ENCODE measurements around the gene KIF1C. TPM values are rescaled to one million over a fixed set of nuclear protein-coding genes. Genes with fewer than 3 reads are reported as not detected.
A peak's percentile ranks its signal among the peaks of the same experiment; 100 is the strongest.

Gene KIF1C
- total and polyA plus RNA-seq, 9 of the 15 experiments (the other 6 are each of a cell fraction or from before 2014, with no cell fraction given), result 0.38 to 68.4 (median 25.1) TPM

- TF ChIP-seq NKRF (IDR thresholded peaks at IDR 0.05; ENCODE audit: borderline replicate concordance), result no peak
- TF ChIP-seq NEUROD1 (IDR thresholded peaks at IDR 0.05; ENCODE audit: borderline replicate concordance, low read depth, low read length, partially characterized antibody), result peak; percentile 98
- peak; percentile 16 for TF ChIP-seq POLR2B (IDR thresholded peaks at IDR 0.05; ENCODE audit: low read depth, partially characterized antibody)
- no peak for TF ChIP-seq POLR2AphosphoS2 (IDR thresholded peaks at IDR 0.05; ENCODE audit: low read length)
- TF ChIP-seq ZNF431 (CRISPR knock-in tag; IDR thresholded peaks at IDR 0.05), result 0 out of 2 replicates have a peak, but pooled peaks have one; percentile 27
- TF ChIP-seq SREBF2 (CRISPR knock-in tag; IDR thresholded peaks at IDR 0.05), result no peak
- TF ChIP-seq SIN3B (IDR thresholded peaks at IDR 0.05; ENCODE audit: low read depth), result no peak
- TF ChIP-seq EP400 (IDR thresholded peaks at IDR 0.05), result no peak
- no peak for TF ChIP-seq CBX5 (IDR thresholded peaks at IDR 0.05; ENCODE audit: borderline replicate concordance, low read depth)
- no peak for TF ChIP-seq SMARCE1 (IDR thresholded peaks at IDR 0.05)
- no peak for TF ChIP-seq HCFC1 (IDR thresholded peaks at IDR 0.05; ENCODE audit: low read depth, low read length)
- TF ChIP-seq, protein P1, sequence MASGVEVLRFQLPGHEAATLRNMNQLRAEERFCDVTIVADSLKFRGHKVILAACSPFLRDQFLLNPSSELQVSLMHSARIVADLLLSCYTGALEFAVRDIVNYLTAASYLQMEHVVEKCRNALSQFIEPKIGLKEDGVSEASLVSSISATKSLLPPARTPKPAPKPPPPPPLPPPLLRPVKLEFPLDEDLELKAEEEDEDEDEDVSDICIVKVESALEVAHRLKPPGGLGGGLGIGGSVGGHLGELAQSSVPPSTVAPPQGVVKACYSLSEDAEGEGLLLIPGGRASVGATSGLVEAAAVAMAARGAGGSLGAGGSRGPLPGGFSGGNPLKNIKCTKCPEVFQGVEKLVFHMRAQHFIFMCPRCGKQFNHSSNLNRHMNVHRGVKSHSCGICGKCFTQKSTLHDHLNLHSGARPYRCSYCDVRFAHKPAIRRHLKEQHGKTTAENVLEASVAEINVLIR (CRISPR knock-in tag; IDR thresholded peaks at IDR 0.05), result no peak
- no peak for TF ChIP-seq ZKSCAN3 (CRISPR knock-in tag; IDR thresholded peaks at IDR 0.05)
- TF ChIP-seq, protein P2, sequence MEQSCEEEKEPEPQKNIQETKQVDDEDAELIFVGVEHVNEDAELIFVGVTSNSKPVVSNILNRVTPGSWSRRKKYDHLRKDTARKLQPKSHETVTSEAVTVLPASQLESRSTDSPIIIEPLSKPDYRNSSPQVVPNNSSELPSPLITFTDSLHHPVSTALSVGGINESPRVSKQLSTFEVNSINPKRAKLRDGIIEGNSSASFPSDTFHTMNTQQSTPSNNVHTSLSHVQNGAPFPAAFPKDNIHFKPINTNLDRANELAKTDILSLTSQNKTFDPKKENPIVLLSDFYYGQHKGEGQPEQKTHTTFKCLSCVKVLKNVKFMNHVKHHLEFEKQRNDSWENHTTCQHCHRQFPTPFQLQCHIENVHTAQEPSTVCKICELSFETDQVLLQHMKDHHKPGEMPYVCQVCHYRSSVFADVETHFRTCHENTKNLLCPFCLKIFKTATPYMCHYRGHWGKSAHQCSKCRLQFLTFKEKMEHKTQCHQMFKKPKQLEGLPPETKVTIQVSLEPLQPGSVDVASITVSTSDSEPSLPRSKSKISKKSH (CRISPR knock-in tag; IDR thresholded peaks at IDR 0.05), result no peak
- TF ChIP-seq KDM5B (IDR thresholded peaks at IDR 0.05; ENCODE audit: insufficient replicate concordance, low read depth, low read length), result peak; percentile 33
- TF ChIP-seq, protein P3, sequence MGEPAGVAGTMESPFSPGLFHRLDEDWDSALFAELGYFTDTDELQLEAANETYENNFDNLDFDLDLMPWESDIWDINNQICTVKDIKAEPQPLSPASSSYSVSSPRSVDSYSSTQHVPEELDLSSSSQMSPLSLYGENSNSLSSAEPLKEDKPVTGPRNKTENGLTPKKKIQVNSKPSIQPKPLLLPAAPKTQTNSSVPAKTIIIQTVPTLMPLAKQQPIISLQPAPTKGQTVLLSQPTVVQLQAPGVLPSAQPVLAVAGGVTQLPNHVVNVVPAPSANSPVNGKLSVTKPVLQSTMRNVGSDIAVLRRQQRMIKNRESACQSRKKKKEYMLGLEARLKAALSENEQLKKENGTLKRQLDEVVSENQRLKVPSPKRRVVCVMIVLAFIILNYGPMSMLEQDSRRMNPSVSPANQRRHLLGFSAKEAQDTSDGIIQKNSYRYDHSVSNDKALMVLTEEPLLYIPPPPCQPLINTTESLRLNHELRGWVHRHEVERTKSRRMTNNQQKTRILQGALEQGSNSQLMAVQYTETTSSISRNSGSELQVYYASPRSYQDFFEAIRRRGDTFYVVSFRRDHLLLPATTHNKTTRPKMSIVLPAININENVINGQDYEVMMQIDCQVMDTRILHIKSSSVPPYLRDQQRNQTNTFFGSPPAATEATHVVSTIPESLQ (CRISPR knock-in tag; IDR thresholded peaks at IDR 0.05), result no peak
- TF ChIP-seq RBM14 (IDR thresholded peaks at IDR 0.05; ENCODE audit: borderline replicate concordance, insufficient read depth, low read depth, low read length), result no peak
- TF ChIP-seq POLR2H (tag; IDR thresholded peaks at IDR 0.05; ENCODE audit: low read depth), result no peak
- TF ChIP-seq MEF2D (tag; conservative IDR thresholded peaks at IDR 0.05; ENCODE audit: low read depth), result no peak
- TF ChIP-seq EGR1 (conservative IDR thresholded peaks at IDR 0.05), result no peak
- peak; percentile 99 for TF ChIP-seq ASH1L (IDR thresholded peaks at IDR 0.05; ENCODE audit: borderline replicate concordance, low read depth, partially characterized antibody)
- TF ChIP-seq ELF4 (CRISPR knock-in tag; IDR thresholded peaks at IDR 0.05), result no peak
- TF ChIP-seq ZNF224 (CRISPR knock-in tag; IDR thresholded peaks at IDR 0.05), result no peak
- TF ChIP-seq EHMT2 (IDR thresholded peaks at IDR 0.05), result no peak
These were observed 30.8 kb upstream of the KIF1C start (continued) for GRCh38 chr17:4966844-4967538.

Measured in K562 (cell line).